NCI-H226 (cell line): Measurements from ENCODE around the gene IFNB1.

Experiments
- DNase-seq: peaks from one replicate; pipeline ENCODE4 v3.0.0-alpha.2; 2015

Gene IFNB1

GRCh38 chr9:21060919-21061561, 16.7 kb downstream of the IFNB1 start:
- no peak for DNase-seq

GRCh38 chr9:21056931-21057330, 20.8 kb downstream of the IFNB1 start:
- DNase-seq: no peak

GRCh38 chr9:21053851-21054250, 23.9 kb downstream of the IFNB1 start:
- no peak for DNase-seq

- DNase-seq: peak; percentile 71
Measured at GRCh38 chr9:21047281-21047691, 30.5 kb downstream of the IFNB1 start.

- no peak for DNase-seq
Measured at GRCh38 chr9:21043841-21044240, 33.9 kb downstream of the IFNB1 start.

GRCh38 chr9:21042466-21042865, 35.3 kb downstream of the IFNB1 start:
- no peak for DNase-seq

GRCh38 chr9:21039302-21039701, 38.4 kb downstream of the IFNB1 start:
- no peak for DNase-seq

- no peak for DNase-seq
Measured at GRCh38 chr9:21037278-21037677, 40.5 kb downstream of the IFNB1 start.

GRCh38 chr9:21031808-21032183, 45.9 kb downstream of the IFNB1 start:
- DNase-seq: no peak

GRCh38 chr9:21031091-21031807, 46.5 kb downstream of the IFNB1 start, which contains the start of gene HACD4:
Gene HACD4, minus strand, starts transcription at chr9:21031640. Its CDS starts 50 bp downstream, at chr9:21031590.
- DNase-seq: no peak

- no peak for DNase-seq
Measured at GRCh38 chr9:21030389-21031035, 47.2 kb downstream of the IFNB1 start.

- DNase-seq: no peak
Measured at GRCh38 chr9:21029661-21030060, 48.1 kb downstream of the IFNB1 start.

- no peak for DNase-seq
Measured at GRCh38 chr9:21028466-21028865, 49.3 kb downstream of the IFNB1 start.

- DNase-seq: peak; percentile 21
Measured at GRCh38 chr9:21027295-21027694, 50.4 kb downstream of the IFNB1 start.
